Nephron (organoid): ENCODE data around the gene CDH7.

Experiments used
- H3K27ac Mint-ChIP-seq, 3 experiments: 2 replicates each; pipeline ENCODE4 v1.8.0; 2020; ENCODE audit warnings: mixed read lengths in 3 of 3, mild to moderate bottlenecking in 2 of 3, moderate library complexity in 1 of 3
- H3K27me3 Mint-ChIP-seq: 2 replicates; pipeline ENCODE4 v1.8.0; 2021; ENCODE audit warnings: low read depth, mild to moderate bottlenecking, moderate library complexity, mixed read lengths
- H3K36me3 Mint-ChIP-seq: 2 replicates; pipeline ENCODE4 v1.8.0; 2020; ENCODE audit warnings: low read depth, mixed read lengths
- H3K4me1 Mint-ChIP-seq: 2 replicates; pipeline ENCODE4 v1.8.0; 2020; ENCODE audit warnings: mixed read lengths
- H3K4me3 Mint-ChIP-seq, 3 experiments: 2 replicates each; pipeline ENCODE4 v1.8.0; 2020; ENCODE audit warnings: mild to moderate bottlenecking in 3 of 3, mixed read lengths in 3 of 3, moderate library complexity in 2 of 3
- H3K9me3 Mint-ChIP-seq: 2 replicates; pipeline ENCODE4 v1.8.0; 2020; ENCODE audit warnings: mixed read lengths
- CTCF ChIP-seq, 3 experiments: fragments of 200-600 bp; sonication (generic); IDR thresholded peaks; one replicate each; pipeline ENCODE4 v1.5.0; 2021; ENCODE audit warnings: antibody characterized with exemption in 3 of 3; ENCODE audit not compliant: unreplicated experiment in 3 of 3

CDH7 gene

DNA sequence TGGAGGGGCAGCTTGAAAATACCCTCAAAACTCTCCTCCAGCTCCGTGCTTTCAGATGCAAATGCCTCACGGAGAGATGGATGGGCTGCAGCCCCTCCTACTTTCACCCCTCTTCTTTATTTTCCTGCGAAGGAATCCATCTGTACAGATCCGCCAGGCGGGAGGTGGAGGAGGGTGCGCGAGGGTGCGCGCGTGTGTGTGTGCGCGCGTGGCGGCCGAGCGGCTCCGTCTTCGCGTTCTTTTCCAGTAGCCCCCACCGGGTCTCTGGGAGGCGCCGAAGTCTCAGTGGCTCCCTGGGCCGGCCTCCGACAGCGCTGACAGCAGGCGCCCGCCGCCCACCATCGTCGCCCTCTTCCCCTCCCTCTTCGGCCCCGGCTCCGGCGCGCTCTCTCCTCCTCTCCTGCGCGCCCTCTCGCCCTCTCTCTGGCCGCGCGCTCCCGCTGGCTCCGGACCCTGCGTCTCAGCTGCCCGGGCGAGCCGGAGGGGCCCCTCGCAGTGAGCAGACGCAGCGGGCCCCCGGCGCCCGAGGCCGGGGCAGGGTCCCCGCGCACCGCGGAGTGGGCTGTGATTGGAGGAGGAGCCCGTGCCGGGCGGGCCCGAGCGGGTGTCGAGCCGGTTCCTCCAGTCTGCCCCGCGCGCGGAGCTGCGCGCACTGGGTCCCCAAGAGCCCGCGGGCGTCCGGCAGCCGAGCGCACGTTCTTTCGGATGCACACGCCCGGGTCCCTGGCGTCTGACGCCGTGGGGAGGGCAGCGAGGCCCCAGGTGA, at the start of gene CDH7:
TSS of gene CDH7 (plus strand) at position 624 of the 766 bp plus-strand sequence. CDS start 11,831 bp downstream, outside the sequence.
- Mint-ChIP-seq H3K27ac (peak within 1 kb of the TSS; percentile 19 to 84 (median 68)), H3K4me3 (peak within 1 kb of the TSS; percentile 91 to 92 (median 92)), H3K36me3 (no peaks in the 10 kb centered on the region), H3K9me3 (no peaks in the 10 kb centered on the region), H3K4me1 (peaks cover 46% of the 10 kb centered on the region), H3K27me3 (peaks cover 22% of the 10 kb centered on the region)
- TF ChIP-seq CTCF (IDR thresholded peaks at IDR 0.05; ENCODE audit: unreplicated experiment in 3 of 3), result no peak

DNA sequence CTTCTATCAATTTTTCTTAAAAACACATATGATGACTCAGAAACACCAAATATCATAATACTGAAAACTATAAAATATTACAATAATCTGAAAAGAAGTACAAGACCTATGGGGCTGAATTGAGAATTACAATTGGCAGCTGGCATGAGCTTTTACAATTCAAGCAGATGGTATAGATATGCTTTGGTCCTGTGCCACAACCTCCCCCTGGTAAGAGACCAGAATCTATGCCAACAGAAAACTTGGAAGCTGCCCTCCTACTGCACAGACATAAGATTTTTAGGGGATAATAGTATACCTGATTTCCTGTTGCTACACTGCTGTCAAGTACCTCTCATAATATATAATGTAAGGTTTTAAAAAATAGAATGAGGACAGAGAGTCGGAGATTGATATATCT, 46.8 kb upstream of the CDH7 start:
- H3K4me3 Mint-ChIP-seq, result no peak overlapping the region
- H3K4me1 Mint-ChIP-seq, result no peaks in the 10 kb centered on the region
- no peak for TF ChIP-seq CTCF (IDR thresholded peaks at IDR 0.05; ENCODE audit: unreplicated experiment in 3 of 3)
- H3K9me3 Mint-ChIP-seq, result no peaks in the 10 kb centered on the region
- H3K27me3 Mint-ChIP-seq, result no peaks in the 10 kb centered on the region
- no peaks in the 10 kb centered on the region for H3K36me3 Mint-ChIP-seq
- no peak overlapping the region for H3K27ac Mint-ChIP-seq

GRCh38 chr18:65706646-65707045, 44.2 kb upstream of the CDH7 start:
- H3K27ac Mint-ChIP-seq, result no peak overlapping the region
- H3K4me1 Mint-ChIP-seq, result no peaks in the 10 kb centered on the region
- H3K4me3 Mint-ChIP-seq, result no peak overlapping the region
- no peak for TF ChIP-seq CTCF (IDR thresholded peaks at IDR 0.05; ENCODE audit: unreplicated experiment in 3 of 3)
- H3K36me3 Mint-ChIP-seq, result no peaks in the 10 kb centered on the region
- no peaks in the 10 kb centered on the region for H3K9me3 Mint-ChIP-seq
- no peaks in the 10 kb centered on the region for H3K27me3 Mint-ChIP-seq

DNA sequence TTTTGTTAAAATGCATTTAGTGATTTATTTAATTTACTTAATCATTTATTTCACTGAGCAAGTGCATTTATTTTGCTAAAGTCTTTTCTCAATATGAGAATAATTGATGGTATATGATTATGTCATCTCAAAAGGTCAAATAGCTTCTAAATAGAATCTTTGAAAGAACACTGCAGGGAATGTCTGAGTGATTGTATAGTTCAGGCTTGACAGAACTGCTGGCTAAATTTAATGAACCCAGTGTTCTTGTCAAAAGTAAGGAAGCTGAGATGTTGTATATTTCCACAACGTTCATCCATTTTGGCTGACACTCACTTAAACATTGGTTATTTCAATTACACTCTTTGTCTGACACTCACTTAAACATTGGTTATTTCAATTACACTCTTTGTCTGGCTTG, 39.3 kb upstream of the CDH7 start:
- H3K9me3 Mint-ChIP-seq, result no peaks in the 10 kb centered on the region
- no peaks in the 10 kb centered on the region for H3K4me1 Mint-ChIP-seq
- no peak for TF ChIP-seq CTCF (IDR thresholded peaks at IDR 0.05; ENCODE audit: unreplicated experiment in 3 of 3)

GRCh38 chr18:65721619-65722018, 29.2 kb upstream of the CDH7 start:
- no peak overlapping the region for H3K4me3 Mint-ChIP-seq
- peaks cover 7% of the 10 kb centered on the region for H3K9me3 Mint-ChIP-seq
- H3K36me3 Mint-ChIP-seq, result no peaks in the 10 kb centered on the region
- no peaks in the 10 kb centered on the region for H3K4me1 Mint-ChIP-seq
- no peak for TF ChIP-seq CTCF (IDR thresholded peaks at IDR 0.05; ENCODE audit: unreplicated experiment in 3 of 3)
- no peaks in the 10 kb centered on the region for H3K27me3 Mint-ChIP-seq
- H3K27ac Mint-ChIP-seq, result no peak overlapping the region

More for the DNA sequence above, 39.3 kb upstream of the CDH7 start:
- Mint-ChIP-seq H3K27ac (no peak overlapping the region), H3K36me3 (no peaks in the 10 kb centered on the region), H3K27me3 (no peaks in the 10 kb centered on the region), H3K4me3 (no peak overlapping the region)
